ENCODE measurements around the gene TAAR8.

DNA sequence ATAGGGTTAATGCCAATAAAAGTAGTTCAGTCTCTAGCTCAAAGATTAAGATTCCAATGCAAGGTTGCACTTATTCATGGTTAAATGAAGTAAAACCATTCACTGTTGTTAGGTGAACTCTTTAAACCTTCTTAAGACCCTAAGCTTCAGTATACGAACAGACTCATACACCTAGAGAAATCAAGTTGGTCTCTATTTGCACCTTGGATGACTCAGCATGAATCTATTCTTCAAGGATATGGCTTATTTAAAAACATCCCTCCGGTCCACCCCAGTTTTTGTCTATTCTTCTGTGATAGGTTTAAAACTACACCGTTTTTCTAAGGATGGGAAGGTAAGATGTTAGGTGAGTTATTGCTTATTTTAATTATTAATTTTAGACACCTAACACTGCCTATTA is 15.3 kb upstream of the TAAR8 start:
- TF ChIP-seq BACH2 (CRISPR knock-in tag; IDR thresholded peaks at IDR 0.05; ENCODE audit: borderline replicate concordance), result no peak
- no peak for TF ChIP-seq ZFP30 (CRISPR knock-in tag; IDR thresholded peaks at IDR 0.05)
- TF ChIP-seq, protein P1, sequence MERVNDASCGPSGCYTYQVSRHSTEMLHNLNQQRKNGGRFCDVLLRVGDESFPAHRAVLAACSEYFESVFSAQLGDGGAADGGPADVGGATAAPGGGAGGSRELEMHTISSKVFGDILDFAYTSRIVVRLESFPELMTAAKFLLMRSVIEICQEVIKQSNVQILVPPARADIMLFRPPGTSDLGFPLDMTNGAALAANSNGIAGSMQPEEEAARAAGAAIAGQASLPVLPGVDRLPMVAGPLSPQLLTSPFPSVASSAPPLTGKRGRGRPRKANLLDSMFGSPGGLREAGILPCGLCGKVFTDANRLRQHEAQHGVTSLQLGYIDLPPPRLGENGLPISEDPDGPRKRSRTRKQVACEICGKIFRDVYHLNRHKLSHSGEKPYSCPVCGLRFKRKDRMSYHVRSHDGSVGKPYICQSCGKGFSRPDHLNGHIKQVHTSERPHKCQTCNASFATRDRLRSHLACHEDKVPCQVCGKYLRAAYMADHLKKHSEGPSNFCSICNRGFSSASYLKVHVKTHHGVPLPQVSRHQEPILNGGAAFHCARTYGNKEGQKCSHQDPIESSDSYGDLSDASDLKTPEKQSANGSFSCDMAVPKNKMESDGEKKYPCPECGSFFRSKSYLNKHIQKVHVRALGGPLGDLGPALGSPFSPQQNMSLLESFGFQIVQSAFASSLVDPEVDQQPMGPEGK (CRISPR knock-in tag; IDR thresholded peaks at IDR 0.05; ENCODE audit: borderline replicate concordance), result no peak
- TF ChIP-seq CSRNP3 (CRISPR knock-in tag; IDR thresholded peaks at IDR 0.05), result no peak
- TF ChIP-seq TSHZ2 (CRISPR knock-in tag; IDR thresholded peaks at IDR 0.05), result no peak
- TF ChIP-seq CREB5 (CRISPR knock-in tag; IDR thresholded peaks at IDR 0.05; ENCODE audit: low read depth), result no peak
- no peak for TF ChIP-seq OSR1 (CRISPR knock-in tag; IDR thresholded peaks at IDR 0.05)
- no peak for TF ChIP-seq GLIS3 (CRISPR knock-in tag; IDR thresholded peaks at IDR 0.05)
- TF ChIP-seq ARNTL (CRISPR knock-in tag; IDR thresholded peaks at IDR 0.05; ENCODE audit: borderline replicate concordance, low read depth), result no peak
- no peak for TF ChIP-seq ISL1 (CRISPR knock-in tag; IDR thresholded peaks at IDR 0.05)
- TF ChIP-seq ZFP3 (CRISPR knock-in tag; IDR thresholded peaks at IDR 0.05), result no peak
- no peak for TF ChIP-seq ZNF565 (CRISPR knock-in tag; conservative IDR thresholded peaks at IDR 0.05; ENCODE audit: low read depth)
